GM12878 (cell line): ENCODE results near the gene LRRIQ4. TPM values are rescaled to one million over a fixed set of nuclear protein-coding genes. Genes with fewer than 3 reads are reported as not detected.
A peak's percentile ranks its signal among the peaks of the same experiment; 100 is the strongest.

ENCODE experiments used
- CREB1 ChIP-seq: IDR thresholded peaks from 2 replicates; pipeline ENCODE4 v1.6.1; 2012; ENCODE audit warnings: low read depth, mild to moderate bottlenecking, inconsistent platforms
- E2F4 ChIP-seq: IDR thresholded peaks from 2 replicates; pipeline ENCODE4 v1.6.1; 2012; ENCODE audit warnings: low read depth, low read length, improper control_type of control experiment
- EED ChIP-seq: sonication (generic); IDR thresholded peaks from 2 replicates; pipeline ENCODE4 v1.6.1; 2016; ENCODE audit warnings: antibody characterized with exemption, low read depth
- EZH2 ChIP-seq: IDR thresholded peaks from 2 replicates; pipeline ENCODE4 v1.6.1; 2012; ENCODE audit warnings: low read depth, mild to moderate bottlenecking, control low read depth, inconsistent platforms, low read length, borderline replicate concordance; ENCODE audit not compliant: control insufficient read depth
- GATAD2B ChIP-seq: fragments of 450-650 bp; conservative IDR thresholded peaks from 2 replicates; pipeline ENCODE4 v1.6.1; 2017; ENCODE audit warnings: low read depth, mild to moderate bottlenecking, moderate library complexity
- HDGF ChIP-seq: fragments of 450-650 bp; IDR thresholded peaks from 2 replicates; pipeline ENCODE4 v1.6.1; 2016; ENCODE audit warnings: antibody characterized with exemption
- IRF3 ChIP-seq: fragments of 450-650 bp; IDR thresholded peaks from 2 replicates; pipeline ENCODE4 v1.6.1; 2014; ENCODE audit warnings: mild to moderate bottlenecking
- IRF4 ChIP-seq: IDR thresholded peaks from 2 replicates; pipeline ENCODE4 v1.6.1; 2011; ENCODE audit warnings: low read depth, low read length
- LARP7 ChIP-seq: fragments of 450-650 bp; IDR thresholded peaks from 2 replicates; pipeline ENCODE4 v1.6.1; 2017; ENCODE audit warnings: mild to moderate bottlenecking
- MEF2B ChIP-seq: fragments of 450-650 bp; IDR thresholded peaks from 2 replicates; pipeline ENCODE4 v1.6.1; 2018; ENCODE audit warnings: mild to moderate bottlenecking, moderate library complexity; ENCODE audit not compliant: partially characterized antibody, poor library complexity, severe bottlenecking
- MXI1 ChIP-seq: fragments of 150-350 bp; IDR thresholded peaks from 2 replicates; pipeline ENCODE4 v1.6.1; 2011; ENCODE audit warnings: low read depth, mild to moderate bottlenecking, inconsistent platforms, low read length, improper control_type of control experiment
- NBN ChIP-seq: fragments of 450-650 bp; IDR thresholded peaks from 2 replicates; pipeline ENCODE4 v1.6.1; 2016
- POLR2AphosphoS5 ChIP-seq: IDR thresholded peaks from 2 replicates; pipeline ENCODE4 v1.6.1; 2011; ENCODE audit warnings: mild to moderate bottlenecking, low read length, inconsistent platforms
- SRF ChIP-seq, 2 experiments: IDR thresholded peaks; 2 replicates each; pipeline ENCODE4 v1.6.1; 2011; ENCODE audit warnings: low read depth in 2 of 2, low read length in 2 of 2, mild to moderate bottlenecking in 1 of 2, moderate library complexity in 1 of 2
- ZBTB33 ChIP-seq: fragments of 450-650 bp; IDR thresholded peaks from 2 replicates; pipeline ENCODE4 v1.6.1; 2017; ENCODE audit warnings: mild to moderate bottlenecking
- ZNF207 ChIP-seq: fragments of 450-650 bp; IDR thresholded peaks from 2 replicates; pipeline ENCODE4 v1.6.1; 2014; ENCODE audit warnings: antibody characterized with exemption, mild to moderate bottlenecking, borderline replicate concordance
- ZSCAN29 ChIP-seq: fragments of 450-650 bp; IDR thresholded peaks from 2 replicates; pipeline ENCODE4 v1.6.1; 2017; ENCODE audit warnings: mild to moderate bottlenecking, moderate library complexity
- polyA plus RNA-seq, 11 experiments: library from polyadenylated mRNA; depleted of rRNA in 4 of 11; unstranded in 6 of 11; stranded (reverse) in 5 of 11; fragments of >200 nt; fragmentation: Nextera tagmentation in 4 of 11; fragmentation: Illumina TruSeq in 1 of 11; extraction: Ambion mirVana in 4 of 11; extraction: Trizol in 1 of 11; gene quantifications; 1 replicate in 1 of 11; 2 replicates in 10 of 11; pipeline versions ENCODE4 v1.2.1 to v1.2.3, GENCODE V29; 2011 to 2016; ENCODE audit warnings: inconsistent platforms in 2 of 11, missing spikeins in 2 of 11, low read depth in 1 of 11
- total RNA-seq, 4 experiments: library from RNA; depleted of rRNA in 3 of 4; stranded (reverse); fragments of >200 nt in 3 of 4; fragmentation: Illumina TruSeq in 1 of 4; extraction: Trizol in 1 of 4; gene quantifications; 2 replicates each; pipeline versions ENCODE4 v1.2.1 to v1.2.3, GENCODE V29; 2013 to 2021
- TF ChIP-seq, protein P1 (sequence below): fragments of 450-650 bp; IDR thresholded peaks from 2 replicates; pipeline ENCODE4 v1.6.1; 2018; ENCODE audit warnings: mild to moderate bottlenecking, low read depth, moderate library complexity; ENCODE audit not compliant: partially characterized antibody

The LRRIQ4 gene
- total and polyA plus RNA-seq, 10 of the 15 experiments (the other 5 are each of a cell fraction or from before 2014, with no cell fraction given): 0.06 to 0.21 (median 0.14) TPM; not detected in 3

GRCh38 chr3:169769287-169770181 lies 43.1 kb upstream of the LRRIQ4 start, which contains the start of gene ACTRT3 (continued):
- TF ChIP-seq, protein P1, sequence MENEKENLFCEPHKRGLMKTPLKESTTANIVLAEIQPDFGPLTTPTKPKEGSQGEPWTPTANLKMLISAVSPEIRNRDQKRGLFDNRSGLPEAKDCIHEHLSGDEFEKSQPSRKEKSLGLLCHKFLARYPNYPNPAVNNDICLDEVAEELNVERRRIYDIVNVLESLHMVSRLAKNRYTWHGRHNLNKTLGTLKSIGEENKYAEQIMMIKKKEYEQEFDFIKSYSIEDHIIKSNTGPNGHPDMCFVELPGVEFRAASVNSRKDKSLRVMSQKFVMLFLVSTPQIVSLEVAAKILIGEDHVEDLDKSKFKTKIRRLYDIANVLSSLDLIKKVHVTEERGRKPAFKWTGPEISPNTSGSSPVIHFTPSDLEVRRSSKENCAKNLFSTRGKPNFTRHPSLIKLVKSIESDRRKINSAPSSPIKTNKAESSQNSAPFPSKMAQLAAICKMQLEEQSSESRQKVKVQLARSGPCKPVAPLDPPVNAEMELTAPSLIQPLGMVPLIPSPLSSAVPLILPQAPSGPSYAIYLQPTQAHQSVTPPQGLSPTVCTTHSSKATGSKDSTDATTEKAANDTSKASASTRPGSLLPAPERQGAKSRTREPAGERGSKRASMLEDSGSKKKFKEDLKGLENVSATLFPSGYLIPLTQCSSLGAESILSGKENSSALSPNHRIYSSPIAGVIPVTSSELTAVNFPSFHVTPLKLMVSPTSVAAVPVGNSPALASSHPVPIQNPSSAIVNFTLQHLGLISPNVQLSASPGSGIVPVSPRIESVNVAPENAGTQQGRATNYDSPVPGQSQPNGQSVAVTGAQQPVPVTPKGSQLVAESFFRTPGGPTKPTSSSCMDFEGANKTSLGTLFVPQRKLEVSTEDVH: no peak
- TF ChIP-seq MXI1 (no peak), CREB1 (0 out of 2 replicates have a peak, but pooled peaks have one; percentile 27), IRF3 (no peak), IRF4 (no peak), POLR2AphosphoS5 (no peak; the same call in 1 of the 2 replicates), EZH2 (no peak), LARP7 (0 out of 2 replicates have a peak, but pooled peaks have one; percentile 52), NBN (no peak), ZBTB33 (no peak), MEF2B (no peak), ZSCAN29 (no peak), SRF (IDR thresholded peaks at IDR 0.05; ENCODE audit: low read depth in 2 of 2, low read length in 2 of 2) (no peak), ZNF207 (no peak), GATAD2B (peak; percentile 81), E2F4 (no peak), EED (peak; percentile 75), HDGF (no peak)
